GM21825 (cell line): ENCODE results near the gene NDST1.

Experiments
- ATAC-seq: cut with Tn5 transposase; IDR thresholded peaks from one replicate; pipeline ENCODE4 v1.9.1; 2021; ENCODE audit warnings: mild to moderate bottlenecking, moderate library complexity; ENCODE audit not compliant: unreplicated experiment

The NDST1 gene

GRCh38 chr5:150540615-150541396 lies 32.9 kb downstream of the NDST1 start:
- no peak for ATAC-seq

- ATAC-seq, result no peak
Measured at GRCh38 chr5:150541397-150541675, 33.4 kb downstream of the NDST1 start.

GRCh38 chr5:150541895-150542294 lies 34.0 kb downstream of the NDST1 start:
- no peak for ATAC-seq

- no peak for ATAC-seq
Measured at GRCh38 chr5:150542933-150543445, 35.1 kb downstream of the NDST1 start.

- ATAC-seq, result peak; percentile 86
Measured at GRCh38 chr5:150544611-150545219, 36.8 kb downstream of the NDST1 start.

- ATAC-seq, result no peak
Measured at GRCh38 chr5:150545246-150545645, 37.3 kb downstream of the NDST1 start.

- no peak for ATAC-seq
Measured at GRCh38 chr5:150548123-150548522, 40.2 kb downstream of the NDST1 start.

GRCh38 chr5:150549735-150550134 lies 41.8 kb downstream of the NDST1 start:
- no peak for ATAC-seq

- no peak for ATAC-seq
Measured at GRCh38 chr5:150550286-150550685, 42.4 kb downstream of the NDST1 start.

GRCh38 chr5:150551066-150551465 lies 43.1 kb downstream of the NDST1 start:
- no peak for ATAC-seq

- no peak for ATAC-seq
Measured at GRCh38 chr5:150553402-150553801, 45.5 kb downstream of the NDST1 start.

GRCh38 chr5:150553911-150554310 lies 46.0 kb downstream of the NDST1 start:
- no peak for ATAC-seq

GRCh38 chr5:150554857-150555256 lies 46.9 kb downstream of the NDST1 start:
- no peak for ATAC-seq

- no peak for ATAC-seq
Measured at GRCh38 chr5:150556106-150556505, 48.2 kb downstream of the NDST1 start.

GRCh38 chr5:150556859-150557508 lies 49.1 kb downstream of the NDST1 start:
- no peak for ATAC-seq

GRCh38 chr5:150557509-150557872 lies 49.6 kb downstream of the NDST1 start:
- ATAC-seq, result no peak

GRCh38 chr5:150558088-150558621 lies 50.2 kb downstream of the NDST1 start:
- no peak for ATAC-seq

GRCh38 chr5:150559088-150559487 lies 51.2 kb downstream of the NDST1 start:
- ATAC-seq, result no peak

GRCh38 chr5:150559701-150560100 lies 51.8 kb downstream of the NDST1 start:
- no peak for ATAC-seq

GRCh38 chr5:150560401-150561191 lies 52.7 kb downstream of the NDST1 start:
- peak; percentile 59 for ATAC-seq

- no peak for ATAC-seq
Measured at GRCh38 chr5:150561192-150561512, 53.2 kb downstream of the NDST1 start.
